Natural killer cell (primary cell): ENCODE measurements around the gene ADAMTS14. TPM values are rescaled to one million over a fixed set of nuclear protein-coding genes. Genes with fewer than 3 reads are reported as not detected.

Experiments
- ATAC-seq, 3 donors: fragments of 150-1000 bp in 2 of 3; fragments of 200-7000 bp in 1 of 3; cut with Tn5 transposase; 1 replicate in 1 of 3; 2 replicates in 2 of 3; pipeline ENCODE4 v1.10.0; 2021; ENCODE audit warnings: mild to moderate bottlenecking in 2 of 3, moderate library complexity in 2 of 3
- DNase-seq, 2 donors: peaks; one replicate each; pipeline versions ENCODE4 v3.0.0 to v3.0.0-alpha.2; 2013 to 2021; ENCODE audit warnings: mixed read lengths in 1 of 2
- H3K27ac ChIP-seq: one replicate; pipeline ENCODE4 v1.5.1; 2013; ENCODE audit warnings: mild to moderate bottlenecking, low read length
- H3K27me3 ChIP-seq: one replicate; pipeline ENCODE4 v1.6.1; 2013; ENCODE audit warnings: low read length; ENCODE audit not compliant: control insufficient read depth, insufficient read depth
- H3K36me3 ChIP-seq: one replicate; pipeline ENCODE4 v1.6.1; 2013; ENCODE audit warnings: low read length; ENCODE audit not compliant: control insufficient read depth, insufficient read depth
- H3K4me1 ChIP-seq: one replicate; pipeline ENCODE4 v1.6.1; 2013; ENCODE audit warnings: low read length; ENCODE audit not compliant: control insufficient read depth, insufficient read depth
- H3K4me3 ChIP-seq: one replicate; pipeline ENCODE4 v1.5.1; 2013; ENCODE audit warnings: low read length
- H3K9me3 ChIP-seq: one replicate; pipeline ENCODE4 v1.6.1; 2013; ENCODE audit warnings: low read length; ENCODE audit not compliant: control insufficient read depth, insufficient read depth
- H3K27ac Mint-ChIP-seq, 2 donors: one replicate each; pipeline ENCODE4 v1.8.0; 2022; ENCODE audit warnings: mild to moderate bottlenecking in 2 of 2, mixed read lengths in 2 of 2, moderate library complexity in 1 of 2
- H3K27me3 Mint-ChIP-seq, 2 donors: one replicate each; pipeline ENCODE4 v1.8.0; 2022; ENCODE audit warnings: low read depth in 2 of 2, mixed read lengths in 2 of 2
- H3K36me3 Mint-ChIP-seq: one replicate; pipeline ENCODE4 v1.8.0; 2022; ENCODE audit warnings: mixed read lengths
- H3K4me1 Mint-ChIP-seq, 2 donors: one replicate each; pipeline ENCODE4 v1.8.0; 2022; ENCODE audit warnings: mixed read lengths in 2 of 2
- H3K4me3 Mint-ChIP-seq: one replicate; pipeline ENCODE4 v1.8.0; 2022; ENCODE audit warnings: mild to moderate bottlenecking, moderate library complexity, mixed read lengths
- H3K9me3 Mint-ChIP-seq, 2 donors: one replicate each; pipeline ENCODE4 v1.8.0; 2022; ENCODE audit warnings: mixed read lengths in 2 of 2
- CTCF ChIP-seq: fragments of 200-600 bp; IDR thresholded peaks from one replicate; pipeline ENCODE4 v1.8.0; 2022; ENCODE audit warnings: antibody characterized with exemption
- WGBS: methylation state at CpG from one replicate; pipeline ENCODE4 v1.1.7; 2013; ENCODE audit warnings: missing lambda C conversion rate; ENCODE audit not compliant: insufficient coverage; 5-methylcytosine and 5-hydroxymethylcytosine counted together
- intact Hi-C: fragments of 100-400 bp; cut with micrococcal nuclease; formaldehyde crosslinking; loops from one replicate; pipeline ENCODE4 v1.14.2; 2022
- total RNA-seq, 4 donors: library from RNA; stranded (reverse); fragments of 120-200 nt in 1 of 4; gene quantifications; one replicate each; pipeline versions ENCODE4 v1.2.3 to v1.2.4, GENCODE V29; 2013 to 2022

ADAMTS14 gene
- total RNA-seq, 3 donors from 2014 or later (not counting 1 experiment from before 2014, with no cell fraction given): 0.70 to 1.5 (median 1.1) TPM

- no peaks in the 10 kb centered on the region for H3K27me3 Mint-ChIP-seq
- TF ChIP-seq CTCF: no peak
Measured at GRCh38 chr10:70776455-70777005, 104.2 kb downstream of the ADAMTS14 start.

GRCh38 chr10:70777063-70777875 lies 105.0 kb downstream of the ADAMTS14 start:
- no peaks in the 10 kb centered on the region for H3K27me3 Mint-ChIP-seq
- intact Hi-C loops: no loop called here
- no peaks in the 10 kb centered on the region for H3K9me3 ChIP-seq
- H3K36me3 Mint-ChIP-seq: no peaks in the 10 kb centered on the region
- H3K4me1 ChIP-seq: no peaks in the 10 kb centered on the region
- H3K4me1 Mint-ChIP-seq: no peaks in the 10 kb centered on the region
- DNase-seq (peak in 1 of 2 donors; percentile 12), ATAC-seq (no peak)
- WGBS: 90% methylated on average over 18 of the region's 18 CpGs
- no peak overlapping the region for H3K4me3 Mint-ChIP-seq
- H3K4me3 ChIP-seq: no peak overlapping the region
- no peak for TF ChIP-seq CTCF
- no peaks in the 10 kb centered on the region for H3K36me3 ChIP-seq
- H3K27ac Mint-ChIP-seq: no peak overlapping the region
- H3K9me3 Mint-ChIP-seq: no peaks in the 10 kb centered on the region
- no peaks in the 10 kb centered on the region for H3K27me3 ChIP-seq
- H3K27ac ChIP-seq: no peak overlapping the region

More at GRCh38 chr10:70776455-70777005, 104.2 kb downstream of the ADAMTS14 start:
- Mint-ChIP-seq H3K36me3 (no peaks in the 10 kb centered on the region), H3K4me3 (no peak overlapping the region), H3K9me3 (no peaks in the 10 kb centered on the region), H3K27ac (no peak overlapping the region), H3K4me1 (peaks cover 0 to 4% of the 10 kb centered on the region in 2 donors)
- WGBS: 85% methylated on average over 11 of the region's 11 CpGs
- H3K4me3 ChIP-seq: no peak overlapping the region
- ATAC-seq: no peak
- H3K36me3 ChIP-seq: no peaks in the 10 kb centered on the region
- no peaks in the 10 kb centered on the region for H3K4me1 ChIP-seq
- peak in 1 of 2 donors; percentile 9 for DNase-seq
- intact Hi-C loops: no loop called here
- no peaks in the 10 kb centered on the region for H3K9me3 ChIP-seq
- H3K27me3 ChIP-seq: no peaks in the 10 kb centered on the region
- no peak overlapping the region for H3K27ac ChIP-seq

GRCh38 chr10:70778267-70778924 lies 106.1 kb downstream of the ADAMTS14 start:
- 80% methylated on average over 8 of the region's 9 CpGs for WGBS
- H3K4me3 Mint-ChIP-seq: no peak overlapping the region
- no peaks in the 10 kb centered on the region for H3K27me3 Mint-ChIP-seq

More at GRCh38 chr10:70778267-70778924, 106.1 kb downstream of the ADAMTS14 start:
- Histone ChIP-seq H3K27ac (no peak overlapping the region), H3K4me1 (peaks cover 6% of the 10 kb centered on the region), H3K27me3 (no peaks in the 10 kb centered on the region), H3K9me3 (no peaks in the 10 kb centered on the region), H3K4me3 (no peak overlapping the region), H3K36me3 (no peaks in the 10 kb centered on the region)
- no peak overlapping the region for H3K27ac Mint-ChIP-seq
- H3K36me3 Mint-ChIP-seq: no peaks in the 10 kb centered on the region
- H3K4me1 Mint-ChIP-seq: peaks cover 6 to 7% of the 10 kb centered on the region in 2 donors
- H3K9me3 Mint-ChIP-seq: no peaks in the 10 kb centered on the region
- no peak for ATAC-seq
- no peak for TF ChIP-seq CTCF
- intact Hi-C loops: no loop called here
- no peak for DNase-seq
